ENCODE results near the gene MSTO1. TPM values are rescaled to one million over a fixed set of nuclear protein-coding genes. Genes with fewer than 3 reads are reported as not detected.
"Not testable (repeated sequence)": the region's sequence is repeated elsewhere in the genome, so short reads cannot be mapped to it uniquely, and the experiment has no call there.

Gene MSTO1
- polyA plus RNA-seq, 1 donor (not counting 4 experiments of a cell fraction or from before 2014, with no cell fraction given), result 30.5 TPM

- FAIRE-seq, result no peak
- Histone ChIP-seq H3K9me1 (ENCODE audit: control insufficient read depth, extremely low read depth, insufficient read depth, low read length) (no peaks in the 10 kb centered on the region), H3K9ac (ENCODE audit: control insufficient read depth, extremely low read depth, insufficient read depth, low read length) (no peak overlapping the region), H3K27me3 (ENCODE audit: control insufficient read depth, extremely low read depth, insufficient read depth, low read length) (no peaks in the 10 kb centered on the region), H3K4me3 (ENCODE audit: control insufficient read depth in 2 of 3, extremely low read depth in 1 of 3, insufficient read depth in 2 of 3, low read depth in 1 of 3, low read length in 3 of 3) (no peak overlapping the region), H3K4me2 (ENCODE audit: control insufficient read depth, extremely low read depth, insufficient read depth, low read depth, low read length) (no peak overlapping the region), H2AFZ (ENCODE audit: control insufficient read depth, low read length) (no peak overlapping the region), H3K4me1 (ENCODE audit: control insufficient read depth, extremely low read depth, insufficient read depth, low read length) (no peaks in the 10 kb centered on the region), H4K20me1 (ENCODE audit: control insufficient read depth, extremely low read depth, insufficient read depth, low read length) (no peaks in the 10 kb centered on the region), H3K36me3 (ENCODE audit: control insufficient read depth in 2 of 2, extremely low read depth in 1 of 2, insufficient read depth in 2 of 2, low read length in 2 of 2) (peaks cover 5% of the 10 kb centered on the region in 2 experiments), H3K79me2 (ENCODE audit: control insufficient read depth, insufficient read depth, low read length) (peaks cover 1% of the 10 kb centered on the region), H3K9me3 (ENCODE audit: control insufficient read depth, low read depth, low read length) (no peaks in the 10 kb centered on the region), H3K27ac (ENCODE audit: control insufficient read depth, insufficient read depth, low read length) (no peak overlapping the region)
- DNase-seq (ENCODE audit: low read depth, low spot score), result no peak
- dilution Hi-C loops (cut with MboI; ENCODE audit: extremely low pct_ligation_motif_present, low sequenced_read_pairs), result no loop called here
- no peak for TF ChIP-seq EZH2 (IDR thresholded peaks at IDR 0.05; ENCODE audit: low read length)
- no peak for TF ChIP-seq CTCF (optimal IDR thresholded peaks at IDR 0.05 in 1 of 3, IDR thresholded peaks at IDR 0.05 in 1 of 3, conservative IDR thresholded peaks at IDR 0.05 in 1 of 3; ENCODE audit: extremely low read depth in 1 of 3, insufficient read depth in 2 of 3, low read length in 3 of 3)
These were observed 2.3 kb upstream of the MSTO1 start for GRCh38 chr1:155607708-155608107.

- Histone ChIP-seq H3K36me3 (ENCODE audit: control insufficient read depth in 2 of 2, extremely low read depth in 1 of 2, insufficient read depth in 2 of 2, low read length in 2 of 2) (peaks cover 5 to 9% of the 10 kb centered on the region in 2 experiments), H3K27me3 (ENCODE audit: control insufficient read depth, extremely low read depth, insufficient read depth, low read length) (no peaks in the 10 kb centered on the region), H4K20me1 (ENCODE audit: control insufficient read depth, extremely low read depth, insufficient read depth, low read length) (no peaks in the 10 kb centered on the region), H2AFZ (ENCODE audit: control insufficient read depth, low read length) (no peak overlapping the region), H3K9ac (ENCODE audit: control insufficient read depth, extremely low read depth, insufficient read depth, low read length) (no peak overlapping the region), H3K4me2 (ENCODE audit: control insufficient read depth, extremely low read depth, insufficient read depth, low read depth, low read length) (no peak overlapping the region), H3K9me3 (ENCODE audit: control insufficient read depth, low read depth, low read length) (no peaks in the 10 kb centered on the region), H3K4me3 (ENCODE audit: control insufficient read depth in 2 of 3, extremely low read depth in 1 of 3, insufficient read depth in 2 of 3, low read depth in 1 of 3, low read length in 3 of 3) (no peak overlapping the region), H3K4me1 (ENCODE audit: control insufficient read depth, extremely low read depth, insufficient read depth, low read length) (no peaks in the 10 kb centered on the region), H3K9me1 (ENCODE audit: control insufficient read depth, extremely low read depth, insufficient read depth, low read length) (no peaks in the 10 kb centered on the region), H3K27ac (ENCODE audit: control insufficient read depth, insufficient read depth, low read length) (no peak overlapping the region), H3K79me2 (ENCODE audit: control insufficient read depth, insufficient read depth, low read length) (peaks cover 1% of the 10 kb centered on the region)
- no peak for FAIRE-seq
- dilution Hi-C loops (cut with MboI; ENCODE audit: extremely low pct_ligation_motif_present, low sequenced_read_pairs), result no loop called here
- no peak for TF ChIP-seq CTCF (optimal IDR thresholded peaks at IDR 0.05 in 1 of 3, IDR thresholded peaks at IDR 0.05 in 1 of 3, conservative IDR thresholded peaks at IDR 0.05 in 1 of 3; ENCODE audit: extremely low read depth in 1 of 3, insufficient read depth in 2 of 3, low read length in 3 of 3)
- no peak for TF ChIP-seq EZH2 (IDR thresholded peaks at IDR 0.05; ENCODE audit: low read length)
- no peak for DNase-seq (ENCODE audit: low read depth, low spot score)
These were observed 1.2 kb upstream of the MSTO1 start for GRCh38 chr1:155608888-155609225.

- peak overlapping the region in 2 of 3 experiments; percentile 42 to 96 for H3K4me3 ChIP-seq (ENCODE audit: control insufficient read depth in 2 of 3, extremely low read depth in 1 of 3, insufficient read depth in 2 of 3, low read depth in 1 of 3, low read length in 3 of 3)
- H3K27ac ChIP-seq (ENCODE audit: control insufficient read depth, insufficient read depth, low read length); dilution Hi-C loops (cut with MboI; ENCODE audit: extremely low pct_ligation_motif_present, low sequenced_read_pairs); H3K79me2 ChIP-seq (ENCODE audit: control insufficient read depth, insufficient read depth, low read length); H3K27me3 ChIP-seq (ENCODE audit: control insufficient read depth, extremely low read depth, insufficient read depth, low read length); H3K4me2 ChIP-seq (ENCODE audit: control insufficient read depth, extremely low read depth, insufficient read depth, low read depth, low read length); DNase-seq (ENCODE audit: low read depth, low spot score); H4K20me1 ChIP-seq (ENCODE audit: control insufficient read depth, extremely low read depth, insufficient read depth, low read length); H3K9me3 ChIP-seq (ENCODE audit: control insufficient read depth, low read depth, low read length); FAIRE-seq; H3K9me1 ChIP-seq (ENCODE audit: control insufficient read depth, extremely low read depth, insufficient read depth, low read length); H2AFZ ChIP-seq (ENCODE audit: control insufficient read depth, low read length); H3K4me1 ChIP-seq (ENCODE audit: control insufficient read depth, extremely low read depth, insufficient read depth, low read length): not testable (repeated sequence)
- H3K36me3 ChIP-seq (ENCODE audit: control insufficient read depth in 2 of 2, extremely low read depth in 1 of 2, insufficient read depth in 2 of 2, low read length in 2 of 2), result peaks cover 5 to 11% of the 10 kb centered on the region in 2 experiments
- H3K9ac ChIP-seq (ENCODE audit: control insufficient read depth, extremely low read depth, insufficient read depth, low read length), result peak overlapping the region; percentile 58
These were observed 234 bp downstream of the MSTO1 start for GRCh38 chr1:155610257-155610647.

GRCh38 chr1:155613226-155613625, 3.2 kb downstream of the MSTO1 start:
- H3K27me3 ChIP-seq (ENCODE audit: control insufficient read depth, extremely low read depth, insufficient read depth, low read length); H3K4me3 ChIP-seq (ENCODE audit: control insufficient read depth in 2 of 3, extremely low read depth in 1 of 3, insufficient read depth in 2 of 3, low read depth in 1 of 3, low read length in 3 of 3); dilution Hi-C loops (cut with MboI; ENCODE audit: extremely low pct_ligation_motif_present, low sequenced_read_pairs); H3K9ac ChIP-seq (ENCODE audit: control insufficient read depth, extremely low read depth, insufficient read depth, low read length); H3K79me2 ChIP-seq (ENCODE audit: control insufficient read depth, insufficient read depth, low read length); H3K9me3 ChIP-seq (ENCODE audit: control insufficient read depth, low read depth, low read length); H3K4me1 ChIP-seq (ENCODE audit: control insufficient read depth, extremely low read depth, insufficient read depth, low read length); DNase-seq (ENCODE audit: low read depth, low spot score); H3K9me1 ChIP-seq (ENCODE audit: control insufficient read depth, extremely low read depth, insufficient read depth, low read length); H2AFZ ChIP-seq (ENCODE audit: control insufficient read depth, low read length); FAIRE-seq; H4K20me1 ChIP-seq (ENCODE audit: control insufficient read depth, extremely low read depth, insufficient read depth, low read length); H3K4me2 ChIP-seq (ENCODE audit: control insufficient read depth, extremely low read depth, insufficient read depth, low read depth, low read length); H3K27ac ChIP-seq (ENCODE audit: control insufficient read depth, insufficient read depth, low read length): not testable (repeated sequence)
- peaks cover 5 to 11% of the 10 kb centered on the region in 2 experiments for H3K36me3 ChIP-seq (ENCODE audit: control insufficient read depth in 2 of 2, extremely low read depth in 1 of 2, insufficient read depth in 2 of 2, low read length in 2 of 2)

Measured in keratinocyte (primary cell).